Activated CD4-positive, alpha-beta T cell treated with anti-CD3 and anti-CD28 coated beads, Interleukin-2, amount 50 U/mL, for 48 hours (primary cell): ENCODE measurements around the gene PKD1L1.
"Not testable (repeated sequence)": the region's sequence is repeated elsewhere in the genome, so short reads cannot be mapped to it uniquely, and the experiment has no call there.

Experiments used
- DNase-seq, 2 experiments: peaks; one replicate each; pipeline ENCODE4 v3.0.0-alpha.2; 2020

PKD1L1 gene, protein sequence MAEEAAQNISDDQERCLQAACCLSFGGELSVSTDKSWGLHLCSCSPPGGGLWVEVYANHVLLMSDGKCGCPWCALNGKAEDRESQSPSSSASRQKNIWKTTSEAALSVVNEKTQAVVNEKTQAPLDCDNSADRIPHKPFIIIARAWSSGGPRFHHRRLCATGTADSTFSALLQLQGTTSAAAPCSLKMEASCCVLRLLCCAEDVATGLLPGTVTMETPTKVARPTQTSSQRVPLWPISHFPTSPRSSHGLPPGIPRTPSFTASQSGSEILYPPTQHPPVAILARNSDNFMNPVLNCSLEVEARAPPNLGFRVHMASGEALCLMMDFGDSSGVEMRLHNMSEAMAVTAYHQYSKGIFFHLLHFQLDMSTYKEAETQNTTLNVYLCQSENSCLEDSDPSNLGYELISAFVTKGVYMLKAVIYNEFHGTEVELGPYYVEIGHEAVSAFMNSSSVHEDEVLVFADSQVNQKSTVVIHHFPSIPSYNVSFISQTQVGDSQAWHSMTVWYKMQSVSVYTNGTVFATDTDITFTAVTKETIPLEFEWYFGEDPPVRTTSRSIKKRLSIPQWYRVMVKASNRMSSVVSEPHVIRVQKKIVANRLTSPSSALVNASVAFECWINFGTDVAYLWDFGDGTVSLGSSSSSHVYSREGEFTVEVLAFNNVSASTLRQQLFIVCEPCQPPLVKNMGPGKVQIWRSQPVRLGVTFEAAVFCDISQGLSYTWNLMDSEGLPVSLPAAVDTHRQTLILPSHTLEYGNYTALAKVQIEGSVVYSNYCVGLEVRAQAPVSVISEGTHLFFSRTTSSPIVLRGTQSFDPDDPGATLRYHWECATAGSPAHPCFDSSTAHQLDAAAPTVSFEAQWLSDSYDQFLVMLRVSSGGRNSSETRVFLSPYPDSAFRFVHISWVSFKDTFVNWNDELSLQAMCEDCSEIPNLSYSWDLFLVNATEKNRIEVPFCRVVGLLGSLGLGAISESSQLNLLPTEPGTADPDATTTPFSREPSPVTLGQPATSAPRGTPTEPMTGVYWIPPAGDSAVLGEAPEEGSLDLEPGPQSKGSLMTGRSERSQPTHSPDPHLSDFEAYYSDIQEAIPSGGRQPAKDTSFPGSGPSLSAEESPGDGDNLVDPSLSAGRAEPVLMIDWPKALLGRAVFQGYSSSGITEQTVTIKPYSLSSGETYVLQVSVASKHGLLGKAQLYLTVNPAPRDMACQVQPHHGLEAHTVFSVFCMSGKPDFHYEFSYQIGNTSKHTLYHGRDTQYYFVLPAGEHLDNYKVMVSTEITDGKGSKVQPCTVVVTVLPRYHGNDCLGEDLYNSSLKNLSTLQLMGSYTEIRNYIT (N-terminal part only)

DNA sequence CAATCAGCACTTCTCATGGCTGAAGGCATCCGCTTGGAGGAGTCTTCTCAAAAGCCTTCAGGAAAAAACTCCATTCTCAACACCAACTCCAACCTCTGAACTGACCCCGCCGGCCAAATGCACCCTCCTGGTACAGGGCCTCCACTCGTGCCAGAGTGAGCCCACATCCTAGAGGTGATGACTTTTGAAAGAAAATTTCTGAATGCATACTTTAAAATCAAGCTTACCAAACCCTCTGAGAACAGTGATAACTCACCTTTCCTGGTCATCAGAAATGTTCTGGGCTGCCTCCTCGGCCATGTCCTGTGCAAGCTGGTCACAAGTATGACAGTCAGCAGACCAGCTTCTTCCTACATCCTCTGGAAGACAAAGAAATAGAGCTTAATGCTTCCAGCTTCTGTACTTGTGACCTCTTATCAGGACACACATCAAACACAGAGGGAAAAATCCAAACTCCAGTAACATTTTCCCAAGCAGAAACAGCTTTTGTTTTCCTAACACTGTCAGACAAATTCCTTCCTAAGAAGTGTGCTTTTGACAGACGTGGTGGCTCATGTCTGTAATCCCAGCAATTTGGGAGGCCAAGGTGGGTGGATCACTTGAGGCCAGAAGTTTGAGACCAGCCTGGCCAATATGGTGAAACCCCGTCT is at the start of gene PKD1L1:
PKD1L1 (minus strand) TSS at position 326 of the 650 bp plus-strand sequence; CDS start at position 300, 26 bp downstream.
- DNase-seq = no peak

DNA sequence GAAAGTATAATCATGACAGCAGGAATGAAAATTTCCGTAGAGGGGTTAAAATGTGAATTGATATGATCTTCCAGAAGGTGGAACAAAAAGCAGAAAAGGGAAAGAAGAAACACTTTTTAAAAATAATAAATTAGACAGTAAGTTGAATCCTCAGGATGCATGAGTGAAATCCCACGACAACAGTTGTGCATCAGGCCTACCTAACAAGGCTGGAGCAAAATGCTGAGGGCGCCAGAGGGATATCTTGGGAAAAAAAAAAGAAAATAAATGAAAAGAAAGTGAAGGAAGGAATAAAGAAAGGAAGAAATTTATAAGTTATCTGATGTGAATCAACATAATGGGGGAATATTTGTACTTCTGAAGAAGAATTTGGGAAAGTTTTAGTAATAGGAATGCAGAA is 44.2 kb upstream of the PKD1L1 start:
- DNase-seq = no peak

DNA sequence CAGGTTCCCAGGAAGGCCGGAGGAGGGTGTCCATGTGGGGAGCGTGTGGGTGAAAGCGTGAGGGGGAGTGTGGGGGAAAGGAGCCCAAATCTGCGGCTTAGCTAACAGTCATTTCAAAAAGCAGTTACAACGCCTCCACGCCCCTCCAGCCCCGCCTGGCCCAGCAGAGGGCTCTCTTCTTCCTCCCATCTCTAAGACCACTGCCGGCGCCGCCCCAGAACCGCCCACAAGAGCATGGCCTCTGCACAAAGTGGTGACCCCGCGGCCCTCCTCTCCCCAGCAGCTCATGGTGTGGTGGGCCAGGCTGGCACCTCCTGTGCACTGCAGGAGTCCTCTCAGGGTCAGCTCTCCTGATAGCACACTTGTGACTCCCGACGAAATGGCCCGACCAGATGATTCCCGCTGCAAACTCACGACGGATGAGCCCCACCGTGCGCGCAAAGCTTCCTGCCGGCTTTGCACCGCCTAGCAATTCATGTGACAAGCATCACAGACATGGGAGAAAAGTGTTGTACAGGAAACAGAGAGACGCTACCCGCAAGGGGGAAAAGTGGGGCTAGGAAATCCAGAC is 43.6 kb upstream of the PKD1L1 start:
- peak; percentile 89 to 90 for DNase-seq

DNA sequence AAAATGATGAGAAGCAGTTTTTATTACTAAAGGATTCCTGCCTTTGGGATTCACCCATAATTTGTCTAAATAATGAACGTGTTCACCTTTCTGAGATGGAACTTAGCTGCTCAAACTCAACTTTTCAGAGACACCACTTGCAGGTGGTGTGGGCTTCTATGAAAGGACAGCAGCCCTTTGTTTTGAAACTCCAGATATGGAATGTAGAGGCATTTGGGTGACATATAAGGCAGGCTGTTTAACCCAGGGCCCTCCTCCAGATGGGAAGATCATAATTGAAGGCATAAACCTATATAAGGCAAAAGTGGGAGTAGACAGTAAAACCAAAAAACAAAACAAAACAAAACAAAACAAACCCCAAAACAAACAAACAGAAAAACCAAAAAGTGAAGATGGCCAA is 43.0 kb upstream of the PKD1L1 start:
- no peak for DNase-seq

DNA sequence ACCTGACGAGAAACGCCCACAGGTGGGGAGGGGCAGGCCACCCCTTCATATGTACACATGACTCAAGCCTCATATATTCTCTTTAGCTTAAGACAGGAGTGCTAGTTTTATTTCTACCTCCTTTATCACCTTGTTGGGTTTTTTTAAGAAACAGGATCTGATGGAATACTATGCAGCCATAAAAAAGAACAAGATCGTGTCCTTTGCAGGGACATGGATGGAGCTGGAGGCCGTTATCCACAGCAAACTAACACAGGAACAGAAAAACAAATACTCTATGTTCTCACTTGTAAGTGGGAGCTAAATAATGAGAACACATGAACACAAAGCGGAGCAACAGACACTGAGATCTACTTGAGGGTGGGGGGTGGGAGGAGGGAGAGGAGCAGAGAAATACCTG is 42.3 kb upstream of the PKD1L1 start:
- DNase-seq = no peak

DNA sequence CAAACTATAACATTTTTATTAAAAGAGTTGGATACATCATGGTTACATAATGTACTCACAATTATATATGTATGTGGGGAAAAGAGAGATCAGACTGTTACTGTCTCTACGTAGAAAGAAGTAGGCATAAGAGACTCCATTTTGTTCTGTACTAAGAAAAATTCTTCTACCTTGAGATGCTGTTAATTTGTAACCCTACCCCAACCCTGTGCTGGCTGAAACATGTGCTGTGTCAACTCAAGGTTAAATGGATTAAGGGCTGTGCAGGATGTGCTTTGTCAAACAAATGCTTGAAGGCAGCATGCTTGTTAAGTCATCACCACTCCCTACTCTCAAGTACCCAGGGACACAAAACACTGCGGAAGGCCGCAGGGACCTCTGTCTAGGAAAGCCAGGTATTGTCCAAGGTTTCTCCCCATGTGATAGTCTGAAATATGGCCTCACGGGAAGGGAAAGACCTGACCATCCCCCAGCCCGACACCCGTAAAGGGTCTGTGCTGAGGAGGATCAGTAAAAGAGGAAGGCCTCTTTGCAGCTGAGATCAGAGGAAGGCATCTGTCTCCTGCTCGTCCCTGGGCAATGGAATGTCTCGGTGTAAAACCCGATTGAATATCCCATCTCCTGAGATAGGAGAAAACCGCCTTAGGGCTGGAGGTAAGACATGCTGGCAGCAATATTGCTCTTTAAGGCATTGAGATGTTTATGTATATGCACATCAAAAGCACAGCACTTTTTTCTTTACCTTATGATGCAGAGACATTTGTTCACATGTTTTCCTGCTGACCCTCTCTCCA is 41.5 kb upstream of the PKD1L1 start:
- not testable (repeated sequence) for DNase-seq

DNA sequence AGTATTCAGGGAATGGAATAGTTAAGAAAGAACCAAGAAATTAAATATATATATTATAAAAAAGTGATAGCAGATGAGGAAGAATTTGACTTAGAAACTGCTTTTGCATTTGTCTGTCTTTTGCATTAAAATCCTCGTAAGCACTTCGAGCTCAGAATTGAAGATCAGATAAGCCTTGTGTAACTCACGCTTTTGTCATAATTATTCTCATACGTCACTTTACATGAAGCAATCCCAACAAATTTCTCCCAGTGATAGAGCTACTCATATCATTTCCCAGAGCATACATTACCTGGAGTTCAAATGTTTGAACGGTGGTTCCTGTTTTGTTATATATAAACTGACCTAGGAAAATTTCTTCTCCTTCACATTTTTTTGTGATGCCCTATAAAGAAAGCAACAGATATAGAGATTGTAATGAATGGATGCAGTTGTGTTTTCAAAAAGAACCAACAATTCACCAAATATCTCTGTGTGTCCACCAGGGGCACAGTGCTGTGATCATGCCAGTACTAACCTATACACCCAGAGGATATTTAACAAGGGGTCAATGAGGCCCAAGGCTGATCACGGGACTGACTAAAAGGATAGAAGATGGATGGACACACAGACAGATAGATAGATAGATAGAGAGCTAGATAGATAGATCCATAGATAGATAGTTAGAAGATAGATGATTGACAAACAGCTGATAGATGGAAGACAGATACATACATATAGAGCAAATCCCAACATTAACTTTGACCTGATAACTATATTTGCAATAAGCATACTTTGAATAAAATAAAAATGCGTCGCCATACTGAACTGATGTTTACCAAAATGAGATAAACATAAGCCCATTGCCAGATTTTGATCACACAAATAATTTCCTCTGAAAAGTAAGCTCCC is 40.5 kb upstream of the PKD1L1 start:
- no peak for DNase-seq

DNA sequence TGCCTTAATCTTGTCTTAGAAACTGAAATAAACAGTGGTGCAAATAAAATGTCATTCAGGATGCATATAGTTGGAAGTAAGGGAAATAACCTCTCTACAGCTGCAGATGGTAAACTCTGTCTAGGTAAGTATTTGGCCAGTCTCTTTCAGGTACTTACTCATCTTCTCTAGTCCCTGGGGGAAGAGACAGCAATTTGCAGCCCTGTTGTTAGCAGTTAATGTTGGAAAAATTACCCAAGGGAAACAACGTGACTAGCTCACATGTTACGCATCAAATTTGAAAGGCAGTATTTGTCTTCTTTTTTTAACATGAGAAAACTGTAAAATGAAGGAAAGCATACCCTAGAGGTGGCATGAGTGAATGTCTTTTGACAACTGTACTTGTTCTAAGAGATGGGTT is 34.3 kb upstream of the PKD1L1 start:
- no peak for DNase-seq

DNA sequence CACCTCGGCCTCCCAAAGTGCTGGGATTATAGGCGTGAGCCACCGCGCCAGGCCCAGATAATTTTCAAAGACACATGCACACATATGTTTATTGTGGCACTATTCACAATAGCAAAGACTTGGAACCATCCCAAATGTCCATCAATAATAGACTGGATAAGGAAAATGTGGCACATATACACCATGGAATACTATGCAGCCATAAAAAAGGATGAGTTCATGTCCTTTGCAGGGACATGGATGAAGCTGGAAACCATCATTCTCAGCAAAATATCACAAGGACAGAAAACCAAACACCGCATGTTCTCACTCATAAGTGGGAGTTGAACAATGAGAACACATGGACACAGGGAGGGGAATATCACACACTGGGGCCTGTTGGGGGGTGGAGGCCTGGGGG is 32.4 kb upstream of the PKD1L1 start:
- not testable (repeated sequence) for DNase-seq

DNA sequence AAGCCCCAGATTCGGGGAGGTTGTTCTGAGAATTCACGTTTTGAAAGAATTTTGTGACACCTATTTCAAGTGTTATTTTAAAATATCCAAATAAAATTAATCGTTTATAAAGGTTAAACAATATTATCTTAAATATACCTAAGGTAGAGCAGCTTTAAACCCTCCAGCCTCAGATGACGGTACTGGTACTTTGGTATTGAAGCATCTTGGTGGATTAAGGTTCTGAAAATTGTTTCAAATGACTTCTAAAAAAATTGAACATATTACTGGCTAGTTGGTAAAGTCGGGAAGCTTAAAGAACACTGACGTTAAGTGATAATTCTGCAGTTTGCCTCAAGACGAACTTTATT is 31.5 kb upstream of the PKD1L1 start:
- DNase-seq = no peak

DNA sequence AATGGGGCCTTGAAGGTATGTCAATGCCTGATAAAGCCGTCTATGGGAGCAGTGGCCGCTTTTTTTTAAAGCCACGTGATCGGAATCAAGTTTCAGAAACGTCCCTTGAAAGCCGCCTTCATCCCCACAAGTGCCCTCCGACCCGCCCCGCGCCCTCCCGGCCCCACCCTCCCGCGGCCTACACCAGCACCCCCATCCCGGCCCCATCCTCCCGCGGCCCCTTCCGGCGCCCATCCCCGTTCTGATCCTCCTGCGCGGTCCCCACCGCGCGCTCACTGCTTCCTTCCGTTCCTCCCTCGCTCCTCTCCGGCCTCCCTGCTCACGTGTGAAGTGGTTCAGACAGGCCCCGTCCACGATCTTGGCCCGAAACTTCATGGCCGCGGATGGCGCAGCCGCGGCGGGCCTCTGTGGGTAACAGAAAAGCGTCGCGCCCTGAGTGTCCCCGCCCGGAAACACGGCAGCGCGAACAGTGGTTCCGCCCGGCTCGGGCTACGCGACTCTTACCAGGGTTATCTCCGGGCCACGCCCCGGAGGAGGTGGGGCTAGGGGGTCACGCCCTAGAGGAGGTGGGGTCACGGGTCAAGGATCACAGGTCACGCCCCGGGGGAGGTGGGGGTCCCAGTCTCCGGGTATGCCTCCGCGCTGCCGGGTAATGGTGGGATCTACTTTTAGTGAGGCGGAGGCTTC is 31.0 kb upstream of the PKD1L1 start, which contains the start of gene HUS1:
HUS1 (minus strand) TSS at position 471 of the 687 bp plus-strand sequence; CDS start at position 375, 96 bp downstream.
- DNase-seq = peak; percentile 96 to 97

DNA sequence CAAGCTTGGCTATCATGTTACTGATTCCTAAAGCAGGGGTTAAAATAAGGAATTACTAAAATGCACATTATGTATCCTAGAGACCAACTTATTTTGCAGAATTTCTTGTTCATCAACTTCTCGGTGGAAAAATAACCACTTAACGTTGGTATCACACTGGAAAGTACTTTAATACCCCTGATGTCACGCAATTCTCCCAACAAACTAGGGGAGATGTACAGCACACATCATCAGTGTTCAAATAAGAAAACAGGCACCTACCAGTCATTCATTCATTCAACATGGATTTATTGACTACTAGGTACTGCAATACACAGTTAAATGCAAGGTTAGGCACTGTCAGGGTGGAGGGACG is 30.5 kb upstream of the PKD1L1 start:
- no peak for DNase-seq

DNA sequence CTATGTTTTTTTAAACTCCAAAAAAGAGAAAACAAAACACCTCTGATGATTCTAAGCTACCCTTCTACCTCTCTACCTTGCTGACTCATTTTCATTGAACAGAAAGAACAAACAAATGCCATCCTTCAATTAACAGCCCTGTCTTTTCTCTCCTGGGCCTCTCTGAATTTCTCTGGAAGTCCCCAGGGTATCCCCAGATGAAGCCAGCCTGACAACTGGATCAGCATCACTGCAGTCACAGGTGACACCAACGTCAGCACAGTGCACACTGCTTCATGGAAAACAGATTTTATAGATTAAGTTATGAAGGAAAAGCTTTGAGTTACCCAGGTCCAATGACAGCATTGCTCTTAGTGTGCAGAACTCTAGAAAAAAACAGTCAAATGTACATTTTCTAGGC is 25.5 kb upstream of the PKD1L1 start:
- peak in 1 of 2 experiments; percentile 12 for DNase-seq

DNA sequence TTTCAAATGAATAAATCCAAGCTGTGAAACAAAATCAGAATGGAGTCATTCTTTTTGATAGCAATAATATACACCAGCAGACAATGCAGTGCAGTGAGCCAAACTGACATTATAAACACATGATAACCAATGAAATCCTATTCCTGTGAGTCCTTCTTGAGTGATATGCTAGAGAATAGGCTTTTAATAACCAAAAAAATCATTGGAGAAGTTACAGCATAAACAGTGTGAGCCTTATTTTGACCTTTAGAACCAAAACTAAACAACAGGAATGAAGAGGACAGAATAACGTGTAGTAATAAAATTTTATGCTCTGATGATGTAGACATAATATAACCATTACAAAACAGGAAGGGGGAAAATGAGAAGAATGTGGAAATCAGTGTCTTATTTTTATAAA is 22.5 kb upstream of the PKD1L1 start:
- no peak for DNase-seq

DNA sequence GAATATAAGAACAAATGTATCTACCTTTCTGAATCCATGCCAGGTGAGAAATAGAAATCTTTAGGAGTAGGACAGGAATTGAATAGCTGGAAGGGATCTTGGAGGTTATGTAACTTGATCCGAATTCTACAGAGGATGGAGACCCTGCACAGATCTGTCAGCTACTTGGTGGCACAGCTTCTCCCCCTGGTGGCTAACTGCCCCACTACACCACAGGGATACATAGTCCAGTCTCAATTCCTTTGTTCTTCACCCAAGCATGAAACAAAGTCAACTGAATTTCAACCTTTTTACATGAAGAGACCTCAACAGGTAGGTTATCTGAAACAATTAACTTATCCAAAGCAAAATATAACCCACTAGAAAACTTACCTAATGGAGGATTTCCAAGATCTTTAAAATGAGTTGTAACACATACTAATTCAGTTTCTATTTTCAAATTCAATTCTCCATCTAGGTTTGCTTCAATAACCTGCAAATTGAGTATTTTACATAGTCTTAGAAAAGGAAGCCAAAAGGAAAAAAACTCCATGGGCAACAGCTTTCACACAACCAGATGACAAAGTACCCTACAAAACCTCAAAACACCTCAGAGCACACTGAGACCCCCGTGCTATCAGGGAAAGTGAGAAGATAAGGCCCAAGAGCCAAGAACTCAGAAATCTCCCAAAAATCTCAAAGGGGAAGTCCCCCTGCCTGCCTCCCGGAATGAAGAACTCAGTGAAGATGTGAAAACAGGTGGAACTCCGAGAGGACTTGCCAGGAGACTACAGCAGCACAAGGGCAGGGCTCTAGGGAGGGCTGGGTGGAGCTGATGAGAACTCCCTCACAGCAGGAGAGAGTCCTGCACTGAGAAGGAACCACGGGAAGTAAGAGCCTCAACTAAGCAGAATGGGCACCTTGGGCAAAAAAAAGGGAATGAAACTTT is 20.8 kb upstream of the PKD1L1 start:
- DNase-seq = peak; percentile 64 to 72

DNA sequence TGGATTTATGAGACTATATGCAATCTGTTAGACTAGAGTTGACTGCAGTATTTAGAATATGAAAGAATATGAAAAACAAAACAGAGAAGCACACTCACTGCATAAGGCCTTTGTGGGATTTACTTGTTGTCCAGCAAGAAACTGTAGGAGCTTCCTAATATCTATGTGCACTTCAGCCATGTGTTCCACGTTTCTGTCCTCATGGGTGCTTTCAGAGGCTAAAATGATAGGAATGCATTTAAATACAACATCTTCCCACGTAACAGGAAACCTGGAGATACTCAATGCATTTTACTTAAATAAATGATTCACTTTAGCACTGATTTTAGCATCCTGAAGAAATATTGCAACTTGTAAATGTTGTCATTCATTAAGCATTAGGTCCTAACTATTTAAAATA is 19.4 kb upstream of the PKD1L1 start:
- no peak for DNase-seq

DNA sequence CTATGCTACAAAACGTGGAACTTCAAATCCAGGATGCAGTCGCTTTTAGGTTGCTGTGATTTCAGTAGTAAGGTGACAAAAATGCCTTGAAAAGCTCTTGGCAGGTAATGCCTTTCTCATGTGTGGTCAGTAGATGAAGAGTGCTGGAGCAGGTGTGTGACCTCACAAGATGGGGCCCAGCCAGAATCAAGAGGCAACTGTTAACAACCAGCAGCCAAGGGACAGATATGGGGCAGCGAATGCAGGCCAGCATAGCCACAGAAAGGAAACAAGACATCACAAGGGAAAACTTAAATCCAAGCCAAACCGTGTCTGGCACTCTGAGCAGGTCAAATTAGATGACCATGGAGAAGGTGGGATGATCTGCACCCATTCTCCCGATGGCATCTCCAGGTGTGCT is 18.9 kb upstream of the PKD1L1 start:
- no peak for DNase-seq

DNA sequence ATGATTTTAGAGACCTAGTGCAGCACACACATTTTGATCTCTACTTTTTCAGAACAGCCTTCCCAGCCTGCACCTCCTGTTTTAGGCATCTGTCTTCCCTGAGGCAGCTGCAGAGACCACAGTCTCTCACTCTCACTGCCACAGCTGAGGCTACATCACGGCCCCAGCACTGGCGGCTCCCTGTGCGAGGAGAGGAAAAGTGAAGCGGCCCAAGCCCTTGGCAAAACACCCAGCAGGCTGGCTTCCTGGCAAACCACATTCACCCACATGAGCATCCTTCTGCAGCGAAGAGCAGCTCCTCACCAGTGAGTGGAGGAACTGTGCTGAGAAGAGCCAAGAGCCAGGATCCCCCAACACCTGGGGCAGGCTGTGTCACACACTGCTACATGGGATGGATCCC is 17.2 kb upstream of the PKD1L1 start:
- no peak for DNase-seq
